Progenitor cell of endocrine pancreas (in vitro differentiated cells): Measurements from ENCODE around the gene ZKSCAN4. TPM values are rescaled to one million over a fixed set of nuclear protein-coding genes. Genes with fewer than 3 reads are reported as not detected.

Source experiments
- DNase-seq: peaks from one replicate; pipeline ENCODE4 v3.0.0; 2021; ENCODE audit warnings: low spot score; ENCODE audit not compliant: unreplicated experiment
- H3K27ac Mint-ChIP-seq: 2 replicates; pipeline ENCODE4 v1.8.0; 2021; ENCODE audit warnings: mild to moderate bottlenecking, moderate library complexity, mixed read lengths
- H3K27me3 Mint-ChIP-seq: 2 replicates; pipeline ENCODE4 v1.8.0; 2021; ENCODE audit warnings: mixed read lengths
- H3K36me3 Mint-ChIP-seq: 2 replicates; pipeline ENCODE4 v1.8.0; 2022; ENCODE audit warnings: mixed read lengths; ENCODE audit not compliant: insufficient read depth
- H3K4me1 Mint-ChIP-seq: 2 replicates; pipeline ENCODE4 v1.8.0; 2021; ENCODE audit warnings: low read depth, mixed read lengths
- H3K4me3 Mint-ChIP-seq: 2 replicates; pipeline ENCODE4 v1.8.0; 2021; ENCODE audit warnings: low read depth, mild to moderate bottlenecking, moderate library complexity, mixed read lengths
- H3K9me3 Mint-ChIP-seq: 2 replicates; pipeline ENCODE4 v1.8.0; 2021; ENCODE audit warnings: low read depth, mixed read lengths
- total RNA-seq: library from RNA; stranded (reverse); gene quantifications from 2 replicates; pipeline ENCODE4 v1.2.1, GENCODE V29; 2021
- TF ChIP-seq, protein P1 (sequence below): fragments of 200-600 bp; sonication (generic); IDR thresholded peaks from one replicate; pipeline ENCODE4 v1.5.0; 2021; ENCODE audit warnings: antibody characterized with exemption, mild to moderate bottlenecking; ENCODE audit not compliant: unreplicated experiment

The ZKSCAN4 gene
- total RNA-seq, 1 donor from 2014 or later: 9.0 TPM

- Mint-ChIP-seq H3K36me3 (no peaks in the 10 kb centered on the region), H3K4me3 (peak overlapping the region; percentile 51), H3K27ac (peak overlapping the region; percentile 71), H3K4me1 (peaks cover 6% of the 10 kb centered on the region), H3K9me3 (peaks cover 5% of the 10 kb centered on the region), H3K27me3 (peaks cover 83% of the 10 kb centered on the region)
- no peak for DNase-seq
- TF ChIP-seq, protein P1, sequence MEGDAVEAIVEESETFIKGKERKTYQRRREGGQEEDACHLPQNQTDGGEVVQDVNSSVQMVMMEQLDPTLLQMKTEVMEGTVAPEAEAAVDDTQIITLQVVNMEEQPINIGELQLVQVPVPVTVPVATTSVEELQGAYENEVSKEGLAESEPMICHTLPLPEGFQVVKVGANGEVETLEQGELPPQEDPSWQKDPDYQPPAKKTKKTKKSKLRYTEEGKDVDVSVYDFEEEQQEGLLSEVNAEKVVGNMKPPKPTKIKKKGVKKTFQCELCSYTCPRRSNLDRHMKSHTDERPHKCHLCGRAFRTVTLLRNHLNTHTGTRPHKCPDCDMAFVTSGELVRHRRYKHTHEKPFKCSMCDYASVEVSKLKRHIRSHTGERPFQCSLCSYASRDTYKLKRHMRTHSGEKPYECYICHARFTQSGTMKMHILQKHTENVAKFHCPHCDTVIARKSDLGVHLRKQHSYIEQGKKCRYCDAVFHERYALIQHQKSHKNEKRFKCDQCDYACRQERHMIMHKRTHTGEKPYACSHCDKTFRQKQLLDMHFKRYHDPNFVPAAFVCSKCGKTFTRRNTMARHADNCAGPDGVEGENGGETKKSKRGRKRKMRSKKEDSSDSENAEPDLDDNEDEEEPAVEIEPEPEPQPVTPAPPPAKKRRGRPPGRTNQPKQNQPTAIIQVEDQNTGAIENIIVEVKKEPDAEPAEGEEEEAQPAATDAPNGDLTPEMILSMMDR: no peak
Measured at GRCh38 chr6:28212510-28213212, 39.4 kb downstream of the ZKSCAN4 start.

DNA sequence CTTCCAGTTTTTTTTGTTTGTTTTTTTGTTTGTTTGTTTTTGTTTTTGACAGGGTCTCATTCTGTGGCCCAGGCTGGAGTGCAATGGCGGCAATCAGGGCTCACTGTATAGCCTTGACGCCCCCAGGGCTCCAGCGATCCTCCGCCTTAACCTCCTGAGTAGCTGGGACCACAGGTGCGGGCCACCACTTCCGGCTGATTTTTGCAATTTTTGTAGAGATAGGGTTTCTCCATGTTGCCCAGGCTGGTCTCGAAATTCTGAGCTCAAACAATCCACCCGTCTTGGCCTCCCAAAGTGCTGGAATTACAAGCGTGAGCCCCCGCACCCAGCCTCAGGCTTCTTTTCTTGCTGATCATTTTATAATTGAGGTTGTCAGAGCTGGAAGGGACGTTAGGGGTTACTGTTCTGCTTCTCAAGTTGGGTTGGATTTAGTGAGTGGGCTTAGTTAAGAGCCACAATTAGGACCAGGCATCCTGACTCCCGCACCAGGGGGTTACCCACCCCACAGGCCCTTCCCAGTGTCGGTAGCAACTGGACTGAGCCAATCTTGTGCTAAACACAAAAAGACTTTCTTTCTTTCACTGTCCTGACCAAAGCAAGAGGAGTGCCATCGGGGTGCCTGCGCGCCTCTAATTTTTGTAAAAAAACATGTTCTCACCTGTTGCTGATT, 40.1 kb downstream of the ZKSCAN4 start:
- H3K4me3 Mint-ChIP-seq: peak overlapping the region; percentile 51
- H3K27ac Mint-ChIP-seq: no peak overlapping the region
- H3K4me1 Mint-ChIP-seq: peaks cover 10% of the 10 kb centered on the region

GRCh38 chr6:28209753-28210535, 42.1 kb downstream of the ZKSCAN4 start:
- Mint-ChIP-seq H3K4me3 (no peak overlapping the region), H3K27me3 (peaks cover 92% of the 10 kb centered on the region)
- TF ChIP-seq, protein P1: no peak

More for the DNA sequence above, 40.1 kb downstream of the ZKSCAN4 start:
- TF ChIP-seq, protein P1: no peak
- no peaks in the 10 kb centered on the region for H3K36me3 Mint-ChIP-seq
- H3K27me3 Mint-ChIP-seq: peaks cover 90% of the 10 kb centered on the region
- peaks cover 5% of the 10 kb centered on the region for H3K9me3 Mint-ChIP-seq
- DNase-seq: no peak

GRCh38 chr6:28208111-28208659, 43.9 kb downstream of the ZKSCAN4 start:
- TF ChIP-seq, protein P1: no peak
- H3K27me3 Mint-ChIP-seq: peaks cover 86% of the 10 kb centered on the region
- DNase-seq: no peak
- no peaks in the 10 kb centered on the region for H3K36me3 Mint-ChIP-seq
- H3K27ac Mint-ChIP-seq: peak overlapping the region; percentile 68
- H3K4me3 Mint-ChIP-seq: peak overlapping the region; percentile 69
- H3K9me3 Mint-ChIP-seq: no peaks in the 10 kb centered on the region
- H3K4me1 Mint-ChIP-seq: peaks cover 10% of the 10 kb centered on the region

More at GRCh38 chr6:28209753-28210535, 42.1 kb downstream of the ZKSCAN4 start:
- DNase-seq: no peak
- no peak overlapping the region for H3K27ac Mint-ChIP-seq
- H3K4me1 Mint-ChIP-seq: peaks cover 10% of the 10 kb centered on the region
- H3K9me3 Mint-ChIP-seq: peaks cover under 1% of the 10 kb centered on the region
- no peaks in the 10 kb centered on the region for H3K36me3 Mint-ChIP-seq
